ENCODE measurements around the gene GPC1. TPM values are rescaled to one million over a fixed set of nuclear protein-coding genes. Genes with fewer than 3 reads are reported as not detected.

The GPC1 gene
- total RNA-seq, 3 donors from 2014 or later: 13.8 to 56.3 (median 21.0) TPM

DNA sequence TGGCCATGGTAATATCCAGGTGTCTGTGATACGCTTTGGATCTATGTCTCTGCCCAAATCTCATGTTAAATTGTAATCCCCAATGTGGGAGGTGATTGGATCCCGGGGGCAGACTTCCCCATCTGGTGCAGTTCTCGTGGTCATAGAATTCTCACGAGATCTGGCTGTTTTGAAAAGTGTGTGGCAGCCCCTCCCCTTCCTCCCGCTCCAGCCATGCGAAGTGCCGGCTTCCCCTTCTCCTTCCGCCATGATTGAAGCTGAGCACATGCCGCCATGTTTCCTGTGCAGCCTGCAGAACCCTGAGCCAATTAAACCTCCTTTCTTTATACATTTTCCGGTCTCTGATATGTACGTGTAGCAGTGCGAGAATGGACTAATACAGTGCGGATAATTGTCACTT lies 42.5 kb downstream of the GPC1 start:
- Histone ChIP-seq H3K36me3 (no peaks in the 10 kb centered on the region), H3K4me3 (no peak overlapping the region), H3K4me1 (no peaks in the 10 kb centered on the region), H3K9me3 (peaks cover 0 to 23% of the 10 kb centered on the region in 2 donors), H3K27ac (no peak overlapping the region), H3K27me3 (no peaks in the 10 kb centered on the region)
- intact Hi-C loops (cut with DNase I; ENCODE audit: low total_unique reads): no loop called here
- peak in 1 of 2 donors; percentile 10 for DNase-seq (ENCODE audit: low spot score in 2 of 2)
- TF ChIP-seq POLR2A (IDR thresholded peaks at IDR 0.05) (no peak), POLR2AphosphoS5 (IDR thresholded peaks at IDR 0.05) (no peak)
- TF ChIP-seq, protein P1, sequence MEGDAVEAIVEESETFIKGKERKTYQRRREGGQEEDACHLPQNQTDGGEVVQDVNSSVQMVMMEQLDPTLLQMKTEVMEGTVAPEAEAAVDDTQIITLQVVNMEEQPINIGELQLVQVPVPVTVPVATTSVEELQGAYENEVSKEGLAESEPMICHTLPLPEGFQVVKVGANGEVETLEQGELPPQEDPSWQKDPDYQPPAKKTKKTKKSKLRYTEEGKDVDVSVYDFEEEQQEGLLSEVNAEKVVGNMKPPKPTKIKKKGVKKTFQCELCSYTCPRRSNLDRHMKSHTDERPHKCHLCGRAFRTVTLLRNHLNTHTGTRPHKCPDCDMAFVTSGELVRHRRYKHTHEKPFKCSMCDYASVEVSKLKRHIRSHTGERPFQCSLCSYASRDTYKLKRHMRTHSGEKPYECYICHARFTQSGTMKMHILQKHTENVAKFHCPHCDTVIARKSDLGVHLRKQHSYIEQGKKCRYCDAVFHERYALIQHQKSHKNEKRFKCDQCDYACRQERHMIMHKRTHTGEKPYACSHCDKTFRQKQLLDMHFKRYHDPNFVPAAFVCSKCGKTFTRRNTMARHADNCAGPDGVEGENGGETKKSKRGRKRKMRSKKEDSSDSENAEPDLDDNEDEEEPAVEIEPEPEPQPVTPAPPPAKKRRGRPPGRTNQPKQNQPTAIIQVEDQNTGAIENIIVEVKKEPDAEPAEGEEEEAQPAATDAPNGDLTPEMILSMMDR (IDR thresholded peaks at IDR 0.05): no peak

DNA sequence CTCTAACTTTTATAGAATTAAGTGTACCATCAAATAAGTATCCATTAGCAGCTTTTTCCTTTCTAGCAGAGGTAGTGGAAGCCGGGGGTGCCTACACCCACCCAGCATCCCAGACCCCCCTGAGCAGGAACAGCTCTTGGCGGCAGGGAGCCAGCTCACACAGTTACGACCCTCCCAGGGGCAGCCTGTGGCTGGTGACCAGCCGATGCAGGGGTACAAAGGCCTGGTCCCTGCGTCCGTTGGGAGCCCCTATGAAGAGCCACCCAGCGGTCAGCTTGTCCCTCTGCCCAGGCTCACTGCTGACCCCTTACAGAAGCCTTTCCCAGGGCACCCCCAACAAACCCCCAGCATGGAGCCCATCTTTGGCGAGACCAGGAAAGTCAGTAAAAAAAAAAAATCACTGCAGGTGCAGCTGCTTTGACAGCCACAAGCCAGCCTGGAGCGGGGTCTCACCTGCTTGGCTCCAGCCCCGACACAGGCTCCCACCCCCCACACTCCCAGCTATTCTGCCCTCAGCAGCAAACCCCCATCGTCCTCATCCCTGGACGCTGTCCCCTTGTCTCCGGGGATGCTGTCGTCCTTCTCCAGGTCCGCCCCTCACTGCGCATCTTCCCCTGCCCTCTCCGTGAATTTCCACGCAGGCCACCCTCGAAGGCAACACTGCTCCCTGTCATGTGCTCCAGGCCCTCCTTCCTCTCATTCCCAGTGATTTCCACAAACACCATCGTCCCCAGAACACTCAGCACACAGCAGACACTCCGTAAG lies 43.1 kb downstream of the GPC1 start:
- Histone ChIP-seq H3K4me3 (no peak overlapping the region), H3K4me1 (no peaks in the 10 kb centered on the region), H3K9me3 (peaks cover 0 to 23% of the 10 kb centered on the region in 2 donors), H3K36me3 (no peaks in the 10 kb centered on the region), H3K27me3 (no peaks in the 10 kb centered on the region), H3K27ac (no peak overlapping the region)
- intact Hi-C loops (cut with DNase I; ENCODE audit: low total_unique reads): no loop called here
- DNase-seq (ENCODE audit: low spot score in 2 of 2): peak in 1 of 2 donors; percentile 6
- TF ChIP-seq, protein P1 (IDR thresholded peaks at IDR 0.05): no peak
- TF ChIP-seq POLR2AphosphoS5 (IDR thresholded peaks at IDR 0.05) (no peak), POLR2A (IDR thresholded peaks at IDR 0.05) (no peak)

DNA sequence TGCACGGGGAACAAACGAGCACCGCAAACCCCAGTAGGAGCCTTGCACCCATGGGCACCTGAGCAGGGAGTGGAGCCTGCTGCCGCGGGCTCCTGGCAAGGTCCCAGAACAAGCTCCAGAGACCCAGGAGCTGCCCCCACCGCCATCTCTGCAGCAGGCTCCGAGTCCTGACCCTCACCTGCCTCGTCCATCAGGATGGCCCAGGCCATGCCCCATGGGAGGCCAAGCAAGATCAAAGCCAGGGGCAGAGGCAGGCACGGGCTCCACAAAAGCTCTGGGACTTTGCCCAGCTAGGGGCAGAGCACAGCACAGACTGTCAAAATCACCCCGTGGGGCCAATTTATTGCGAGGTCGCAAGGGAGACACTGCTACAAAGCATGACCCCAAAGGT lies 43.6 kb downstream of the GPC1 start:
- intact Hi-C loops (cut with DNase I; ENCODE audit: low total_unique reads): no loop called here
- Histone ChIP-seq H3K27me3 (no peaks in the 10 kb centered on the region), H3K27ac (no peak overlapping the region), H3K36me3 (no peaks in the 10 kb centered on the region), H3K9me3 (peaks cover 0 to 18% of the 10 kb centered on the region in 2 donors), H3K4me1 (no peaks in the 10 kb centered on the region), H3K4me3 (no peak overlapping the region)
- no peak for DNase-seq (ENCODE audit: low spot score in 2 of 2)
- TF ChIP-seq, protein P1 (IDR thresholded peaks at IDR 0.05): no peak
- TF ChIP-seq POLR2A (IDR thresholded peaks at IDR 0.05) (no peak), POLR2AphosphoS5 (IDR thresholded peaks at IDR 0.05) (no peak)

DNA sequence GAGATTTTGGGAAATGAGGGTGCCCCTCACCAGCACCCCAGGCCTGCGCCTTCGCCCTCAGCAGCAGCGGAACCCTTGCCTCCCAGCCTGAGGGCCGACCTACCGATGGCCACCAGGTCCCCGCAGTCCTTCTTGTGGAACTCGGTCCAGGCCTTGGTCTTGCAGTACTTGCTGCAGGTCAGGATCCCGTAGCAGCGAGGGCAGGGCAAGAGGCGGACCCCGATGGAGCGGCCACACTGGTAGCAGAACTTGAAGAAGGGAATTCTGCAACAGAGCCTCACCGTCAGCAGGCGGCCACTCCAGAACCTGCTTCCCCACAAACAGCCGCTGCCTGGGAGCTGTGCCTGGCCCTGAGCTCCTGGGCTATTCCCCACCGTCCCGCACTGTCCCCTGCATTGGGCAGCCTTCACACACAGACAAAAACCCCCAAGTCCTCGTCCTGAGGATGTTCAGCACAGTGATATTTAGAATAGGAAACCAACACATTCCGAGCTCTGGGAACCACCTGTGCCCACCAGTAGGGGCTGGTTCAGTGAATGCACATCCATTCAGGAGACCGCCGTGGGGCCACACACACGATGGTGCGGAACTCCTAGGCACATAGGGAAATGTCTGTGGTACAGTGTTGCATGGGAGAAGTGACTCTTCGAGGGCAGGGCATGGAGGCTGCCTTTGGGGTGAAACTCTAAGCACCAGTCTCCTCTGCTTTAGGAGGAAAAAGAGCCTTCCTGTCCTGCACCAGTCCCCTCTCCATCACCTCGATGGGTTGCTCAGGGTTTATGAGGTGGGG lies 45.6 kb downstream of the GPC1 start:
- Histone ChIP-seq H3K27ac (no peak overlapping the region), H3K9me3 (peaks cover 4 to 13% of the 10 kb centered on the region in 2 donors), H3K27me3 (no peaks in the 10 kb centered on the region), H3K4me1 (no peaks in the 10 kb centered on the region), H3K4me3 (no peak overlapping the region), H3K36me3 (no peaks in the 10 kb centered on the region)
- DNase-seq (ENCODE audit: low spot score in 2 of 2): peak in 1 of 2 donors; percentile 9
- TF ChIP-seq POLR2AphosphoS5 (IDR thresholded peaks at IDR 0.05) (no peak), POLR2A (IDR thresholded peaks at IDR 0.05) (no peak)
- TF ChIP-seq, protein P1 (IDR thresholded peaks at IDR 0.05): no peak
- intact Hi-C loops (cut with DNase I; ENCODE audit: low total_unique reads): no loop called here

DNA sequence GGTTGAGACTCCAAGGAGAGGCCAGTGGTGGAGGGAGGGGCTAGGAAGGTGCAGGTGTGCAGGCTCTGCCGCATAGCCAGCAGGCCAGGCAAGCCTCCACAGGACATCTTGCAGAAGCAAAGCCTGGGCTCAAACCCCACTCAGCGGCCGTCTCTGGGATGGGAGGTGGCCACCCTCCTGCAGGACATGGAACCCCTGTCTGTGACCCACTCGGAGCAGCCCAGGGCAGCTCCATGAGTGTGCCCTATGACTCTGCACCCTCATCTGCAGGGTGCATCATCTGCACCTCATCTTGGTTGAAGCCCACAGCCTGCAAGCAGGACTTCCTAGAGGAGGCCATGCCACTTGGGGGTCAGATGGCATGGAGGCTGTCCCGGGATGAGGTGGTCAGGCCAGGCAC lies 46.3 kb downstream of the GPC1 start:
- Histone ChIP-seq H3K27me3 (no peaks in the 10 kb centered on the region), H3K36me3 (no peaks in the 10 kb centered on the region), H3K4me1 (no peaks in the 10 kb centered on the region), H3K27ac (no peak overlapping the region), H3K9me3 (peaks cover 4 to 13% of the 10 kb centered on the region in 2 donors), H3K4me3 (no peak overlapping the region)
- intact Hi-C loops (cut with DNase I; ENCODE audit: low total_unique reads): no loop called here
- peak in 1 of 2 donors; percentile 12 for DNase-seq (ENCODE audit: low spot score in 2 of 2)
- no peak for TF ChIP-seq POLR2A (IDR thresholded peaks at IDR 0.05)
- TF ChIP-seq POLR2AphosphoS5 (IDR thresholded peaks at IDR 0.05): no peak
- TF ChIP-seq, protein P1 (IDR thresholded peaks at IDR 0.05): no peak
